COLO668 (cell line): ENCODE results near the gene SFMBT1.

Experiments
- DNase-seq: peaks from one replicate; lab custom pipeline; 2025; ENCODE audit not compliant: unreplicated experiment; lab: John Stamatoyannopoulos, UW

SFMBT1 gene

GRCh38 chr3:53045518-53046170, at the start of gene SFMBT1:
TSS of gene SFMBT1 (minus strand) at chr3:53046073. CDS start at chr3:52969128, 76,945 bp downstream.
- peak; percentile 75 for DNase-seq

GRCh38 chr3:53092942-53093341, 47.1 kb upstream of the SFMBT1 start:
- DNase-seq: no peak

- no peak for DNase-seq
Measured at GRCh38 chr3:53092216-53092615, 46.3 kb upstream of the SFMBT1 start.

GRCh38 chr3:53091011-53091410, 45.1 kb upstream of the SFMBT1 start:
- DNase-seq: no peak

DNA sequence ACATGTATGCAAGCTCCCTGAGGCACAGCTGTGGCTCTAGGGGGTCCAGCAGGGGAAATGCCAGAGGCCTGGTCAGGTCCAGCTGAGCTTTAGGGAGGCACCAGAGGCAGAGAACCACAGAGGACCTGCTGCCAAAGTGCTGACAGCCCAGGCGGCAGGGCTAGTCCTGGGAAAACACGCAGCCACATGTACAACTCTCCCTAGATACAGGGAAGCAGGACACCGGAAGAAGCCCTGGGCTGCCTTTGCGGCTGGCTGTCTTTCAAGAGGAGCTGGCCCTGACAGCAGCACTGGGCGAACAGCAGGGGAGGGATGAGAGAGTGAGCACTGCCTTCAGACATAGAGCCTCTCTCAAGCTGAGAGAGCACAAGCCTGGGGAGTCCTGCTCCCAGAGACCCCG, 43.6 kb upstream of the SFMBT1 start:
- no peak for DNase-seq

DNA sequence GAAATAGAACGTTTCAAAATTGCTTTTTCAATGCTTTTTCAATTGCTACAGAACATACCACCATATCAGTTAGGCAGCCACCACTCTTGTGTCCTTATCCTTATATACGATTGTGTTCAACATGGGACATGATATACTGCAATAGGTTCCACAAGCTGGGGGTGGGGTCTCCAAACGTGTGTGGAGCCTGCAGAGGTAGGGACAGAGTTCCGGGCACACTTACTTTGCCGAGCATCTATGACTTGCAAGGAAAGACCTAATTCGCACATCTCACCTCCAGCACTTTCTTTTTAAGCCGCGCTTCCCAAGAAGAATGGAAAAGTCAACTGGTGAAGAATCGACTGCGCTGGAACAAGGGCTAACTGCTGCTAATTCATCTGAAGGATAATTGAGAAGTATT, 39.6 kb upstream of the SFMBT1 start:
- DNase-seq: no peak

DNA sequence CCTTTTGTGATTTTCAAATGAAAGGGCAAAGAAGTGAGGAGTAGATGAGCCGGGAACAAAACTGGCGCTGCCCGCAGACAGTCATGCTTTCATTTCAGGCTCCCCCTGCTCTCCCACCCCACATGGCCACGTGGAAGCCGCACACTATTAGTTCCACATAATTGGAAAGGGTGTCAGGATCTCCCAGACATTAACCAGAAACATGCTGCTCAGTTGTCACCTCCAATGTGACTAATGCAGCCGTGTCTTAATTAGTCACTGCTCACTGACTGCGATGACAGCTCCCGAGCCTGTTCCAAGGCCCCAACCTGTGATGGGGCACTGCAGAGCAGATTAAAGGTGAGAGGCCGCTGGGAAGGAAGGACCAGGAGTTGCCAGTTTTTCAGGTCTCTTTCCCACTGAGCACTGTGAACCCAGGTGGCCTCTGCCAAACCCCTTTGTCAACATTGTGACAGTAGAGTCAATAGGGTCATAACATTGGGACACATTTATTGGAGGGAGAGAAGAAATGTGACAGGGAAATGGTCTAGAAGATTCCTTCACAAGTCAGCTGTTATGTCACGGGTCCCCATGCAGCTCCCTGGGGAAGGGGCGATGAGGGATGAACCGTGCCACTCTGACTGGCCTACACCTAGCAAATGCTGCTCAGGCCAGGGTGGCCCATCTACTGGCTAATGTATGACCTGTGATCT, 38.6 kb upstream of the SFMBT1 start:
- DNase-seq: no peak

- DNase-seq: no peak
Measured at GRCh38 chr3:53083949-53084309, 38.1 kb upstream of the SFMBT1 start.

DNA sequence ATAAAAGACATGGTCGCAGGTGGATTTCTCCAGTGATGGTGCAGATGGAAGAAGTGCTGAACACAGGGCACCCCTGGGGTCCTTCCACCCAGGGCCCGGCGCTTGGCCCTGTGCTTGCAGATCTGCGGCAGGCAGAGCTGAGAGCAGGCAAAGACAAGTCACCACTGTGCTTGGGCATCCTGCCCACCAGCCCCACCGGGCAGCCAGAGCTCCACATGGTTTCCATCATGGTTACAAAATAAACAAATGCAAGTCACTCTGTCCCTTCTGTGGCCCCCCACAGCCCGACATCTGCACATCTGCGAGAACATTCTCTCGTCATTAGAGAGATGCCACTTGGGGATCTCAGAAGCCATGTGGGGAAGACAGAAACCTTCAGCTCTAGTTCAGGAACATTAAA, 37.6 kb upstream of the SFMBT1 start:
- DNase-seq: no peak

DNA sequence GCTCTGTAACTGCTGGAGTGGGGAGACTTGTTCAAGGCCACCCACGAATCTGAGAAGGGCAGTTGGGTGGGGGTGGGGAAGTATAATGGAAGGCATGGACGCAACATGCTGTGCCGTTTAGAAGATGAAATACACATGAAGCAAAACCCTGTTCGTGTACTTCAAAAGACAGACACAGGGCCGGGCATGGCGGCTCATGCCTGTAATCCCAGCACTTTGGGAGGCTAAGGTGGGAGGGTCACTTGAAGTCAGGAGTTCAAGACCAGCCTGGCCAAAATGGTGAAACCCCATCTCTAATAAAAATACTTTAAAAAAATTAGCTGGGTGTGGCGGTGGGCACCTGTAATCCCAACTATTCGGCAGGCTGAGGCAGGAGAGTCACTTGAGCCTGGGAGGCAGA, 36.9 kb upstream of the SFMBT1 start:
- DNase-seq: no peak

DNA sequence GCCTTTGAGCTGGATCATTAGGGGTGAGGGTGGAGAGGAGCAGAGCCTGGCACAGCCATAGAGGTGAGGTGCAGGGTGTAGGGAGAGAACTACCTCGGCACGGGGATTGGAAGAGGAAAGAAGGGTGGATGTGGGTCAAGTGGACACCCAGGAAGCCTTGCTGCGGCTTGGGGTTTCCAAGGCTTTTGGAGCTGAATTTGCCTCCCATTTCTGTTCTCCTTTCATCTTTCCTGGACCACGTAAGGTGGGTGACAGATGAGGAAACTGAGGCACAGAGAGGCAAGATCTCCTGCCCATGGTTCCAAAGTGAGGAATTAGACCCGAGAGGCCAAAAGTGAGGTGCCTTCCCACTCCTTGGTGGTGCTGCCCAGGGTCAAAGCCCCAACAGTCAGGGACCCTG, 35.4 kb upstream of the SFMBT1 start:
- DNase-seq: no peak

DNA sequence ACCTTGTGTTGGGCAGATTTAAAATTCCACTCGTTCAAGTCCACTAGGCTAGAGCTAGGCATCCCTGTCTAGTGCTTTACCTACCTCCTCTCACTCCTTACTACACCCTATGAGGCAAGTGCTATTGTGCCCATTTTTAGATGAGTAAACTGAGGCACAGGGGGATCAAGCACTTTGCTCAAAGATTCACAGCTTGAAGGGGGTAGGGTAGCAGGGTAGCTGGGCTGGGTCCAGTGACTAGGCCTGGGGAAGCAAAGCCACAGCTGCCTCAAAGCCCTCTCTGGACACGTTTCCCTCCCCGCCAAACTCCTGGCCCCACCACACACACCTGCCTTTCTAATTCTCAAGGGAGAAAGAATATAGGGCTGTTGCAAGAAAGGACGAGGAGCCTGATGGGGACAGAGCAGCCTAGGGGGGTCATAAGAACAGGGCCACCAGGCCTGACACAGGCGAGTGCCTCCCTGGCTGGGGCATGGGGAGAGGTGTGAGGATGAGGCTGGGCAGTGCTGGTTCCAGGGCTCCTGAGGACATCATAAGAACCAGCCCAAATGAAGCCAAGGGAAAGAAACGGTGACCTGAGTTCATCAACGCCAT, 34.8 kb upstream of the SFMBT1 start:
- DNase-seq: no peak

- no peak for DNase-seq
Measured at GRCh38 chr3:53079791-53080555, 34.1 kb upstream of the SFMBT1 start.

DNA sequence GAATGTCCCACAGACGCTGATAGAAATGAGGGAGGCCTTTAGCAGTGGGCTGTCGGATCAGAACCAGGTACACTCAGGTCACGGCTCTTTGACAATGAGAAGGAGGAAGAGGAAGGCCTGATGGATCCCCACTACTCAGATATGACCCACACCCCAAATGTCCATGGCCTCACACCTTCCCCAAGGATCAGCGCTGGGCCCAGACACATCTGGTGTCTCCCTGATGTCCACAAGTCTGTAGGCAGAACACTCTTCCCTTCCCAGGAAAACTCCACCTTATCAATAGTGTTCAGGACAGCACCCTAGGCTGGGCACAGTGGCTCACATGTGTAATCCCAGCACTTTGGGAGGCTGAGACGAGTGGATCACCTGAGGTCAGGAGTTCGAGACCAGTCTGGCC, 33.3 kb upstream of the SFMBT1 start:
- DNase-seq: no peak

- DNase-seq: no peak
Measured at GRCh38 chr3:53078656-53079055, 32.8 kb upstream of the SFMBT1 start.

DNA sequence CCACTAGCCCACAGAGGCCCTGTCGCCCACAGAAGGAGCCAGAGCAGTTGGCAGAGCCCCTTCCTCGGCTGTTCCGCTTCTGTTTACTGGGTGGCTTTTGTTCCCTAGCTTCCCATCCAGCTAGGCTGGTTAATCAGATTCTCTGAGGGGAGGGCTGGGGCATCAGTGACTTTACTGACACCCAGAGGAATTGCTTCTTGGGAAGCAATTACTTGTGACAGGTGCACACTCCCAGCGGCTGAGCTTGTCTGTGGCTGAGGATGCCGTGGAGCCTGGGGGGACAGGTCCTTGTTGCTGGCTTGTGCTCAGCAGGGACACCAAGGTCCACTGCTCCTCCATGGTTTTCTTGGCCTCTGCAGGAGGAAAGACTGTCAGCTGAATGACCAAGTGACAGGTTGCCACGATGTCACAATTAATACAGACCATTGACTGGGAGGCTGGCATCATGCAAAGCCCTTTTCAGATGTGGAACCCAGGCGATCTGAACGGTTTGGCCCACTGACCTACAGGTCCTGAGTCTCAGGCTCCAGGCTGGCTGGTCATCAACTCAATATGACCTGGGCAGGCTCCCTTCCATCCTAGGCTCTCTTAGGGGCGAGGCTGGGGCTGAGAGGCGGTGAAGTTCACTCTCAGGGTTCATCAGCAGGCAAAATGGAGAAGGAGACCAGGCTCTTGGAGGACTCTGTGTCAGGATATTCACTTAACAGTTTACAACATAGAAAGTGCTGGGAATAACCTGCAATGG, 31.8 kb upstream of the SFMBT1 start:
- DNase-seq: no peak

DNA sequence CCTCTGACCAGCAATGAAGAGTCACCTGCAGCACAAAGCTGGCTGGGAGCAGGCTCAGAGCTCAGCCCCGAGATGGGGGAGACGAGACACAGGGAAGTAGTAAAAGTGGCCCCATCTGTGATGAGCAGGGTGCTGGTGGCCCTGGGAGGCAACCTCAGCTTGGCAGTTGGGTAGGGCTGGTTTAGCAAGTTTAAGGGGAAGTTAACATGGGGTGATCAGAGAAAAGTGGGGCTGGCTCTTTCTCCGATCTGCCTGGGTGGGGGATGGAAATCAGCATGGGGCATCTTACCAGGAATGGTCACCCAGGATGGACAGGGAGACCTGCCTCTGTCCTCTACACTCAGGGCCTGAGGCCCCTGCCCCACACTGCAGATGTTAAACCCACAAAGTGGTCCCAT, 29.9 kb upstream of the SFMBT1 start:
- DNase-seq: no peak

DNA sequence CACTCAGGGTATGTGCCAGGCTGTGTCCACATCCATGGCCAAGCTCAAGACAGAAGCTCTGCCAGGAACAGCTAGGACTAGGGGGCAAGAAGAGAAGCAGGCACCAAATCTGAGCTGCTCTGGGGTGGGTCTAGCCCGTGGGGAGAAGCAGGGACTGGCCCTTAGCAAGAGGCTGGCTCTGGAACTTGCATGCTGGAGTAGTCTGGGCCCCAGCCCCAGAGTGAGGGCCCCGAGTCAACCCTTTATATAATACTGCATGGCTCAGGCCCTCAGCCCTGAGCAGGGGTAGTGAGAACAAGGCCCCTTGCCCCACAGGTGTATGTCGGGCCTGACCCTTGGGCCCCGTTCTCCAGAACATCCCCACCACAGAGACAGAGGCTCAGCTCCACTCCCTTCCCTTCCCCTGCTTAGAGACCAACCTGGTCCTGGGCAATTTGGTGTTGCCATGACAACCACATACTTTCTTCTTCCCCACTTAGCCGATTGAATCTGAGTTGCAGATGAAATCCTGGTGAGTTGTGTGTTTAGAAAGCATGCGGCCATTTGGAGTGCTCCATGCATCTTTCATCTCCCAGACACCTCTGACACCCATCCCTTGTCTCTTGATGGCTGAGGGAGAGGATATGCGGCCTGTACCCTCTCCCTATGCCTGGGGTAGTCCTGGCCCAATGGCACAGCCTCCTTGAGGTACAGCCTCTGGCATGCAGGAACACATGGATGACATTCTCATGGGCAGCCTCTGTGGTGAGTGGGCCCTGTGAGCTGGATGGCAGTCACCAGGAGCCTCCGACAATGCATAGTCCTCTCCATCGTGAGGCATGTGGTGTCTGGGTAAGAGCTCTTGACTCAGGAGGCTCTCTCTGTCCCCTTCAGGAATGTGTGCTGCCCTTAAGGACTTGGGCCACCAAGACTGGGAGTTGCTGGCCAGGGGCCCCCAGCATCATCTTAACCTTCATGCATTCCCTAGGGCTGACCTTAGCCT, 29.2 kb upstream of the SFMBT1 start:
- DNase-seq: no peak

GRCh38 chr3:53074366-53074696, 28.5 kb upstream of the SFMBT1 start:
- no peak for DNase-seq
